ENCODE data around the gene SIRPB1.

Gene SIRPB1

DNA sequence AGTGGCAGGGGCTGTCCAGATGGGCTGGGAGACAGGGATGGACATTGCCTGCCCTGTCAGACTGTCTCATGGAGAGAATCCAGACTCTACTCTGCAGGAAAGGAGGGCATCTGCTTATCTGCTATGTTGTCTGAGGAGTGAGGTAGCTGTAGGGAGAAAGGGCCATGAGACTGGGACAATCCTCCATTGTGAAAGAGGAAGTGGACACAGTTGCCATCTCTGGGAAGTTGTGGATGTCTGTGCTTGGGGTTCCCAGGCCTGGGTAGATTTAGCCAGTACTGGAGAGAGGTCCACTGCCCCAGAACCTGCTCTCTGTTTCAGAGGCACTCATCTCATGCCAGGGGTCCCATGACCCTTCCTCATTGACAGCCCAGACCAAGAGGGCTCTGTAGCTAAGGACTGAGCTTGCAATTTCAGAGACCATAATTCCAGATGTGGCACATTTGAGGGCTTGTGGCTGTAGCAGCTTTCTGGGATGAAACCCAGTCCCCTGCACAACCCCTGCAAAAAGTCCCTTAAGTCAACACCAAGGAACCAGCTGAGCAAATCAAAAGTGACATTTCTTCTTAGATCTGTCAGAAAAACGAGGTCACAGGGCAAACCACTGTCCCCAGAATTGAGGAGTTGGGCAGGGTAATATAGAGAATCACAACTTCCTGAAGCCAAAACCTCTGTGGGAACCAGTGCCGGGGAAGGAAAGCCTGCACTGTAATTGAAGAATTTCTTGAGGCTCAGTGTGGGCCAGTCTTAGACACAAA is 41.9 kb upstream of the SIRPB1 start:
- TF ChIP-seq, protein P1, sequence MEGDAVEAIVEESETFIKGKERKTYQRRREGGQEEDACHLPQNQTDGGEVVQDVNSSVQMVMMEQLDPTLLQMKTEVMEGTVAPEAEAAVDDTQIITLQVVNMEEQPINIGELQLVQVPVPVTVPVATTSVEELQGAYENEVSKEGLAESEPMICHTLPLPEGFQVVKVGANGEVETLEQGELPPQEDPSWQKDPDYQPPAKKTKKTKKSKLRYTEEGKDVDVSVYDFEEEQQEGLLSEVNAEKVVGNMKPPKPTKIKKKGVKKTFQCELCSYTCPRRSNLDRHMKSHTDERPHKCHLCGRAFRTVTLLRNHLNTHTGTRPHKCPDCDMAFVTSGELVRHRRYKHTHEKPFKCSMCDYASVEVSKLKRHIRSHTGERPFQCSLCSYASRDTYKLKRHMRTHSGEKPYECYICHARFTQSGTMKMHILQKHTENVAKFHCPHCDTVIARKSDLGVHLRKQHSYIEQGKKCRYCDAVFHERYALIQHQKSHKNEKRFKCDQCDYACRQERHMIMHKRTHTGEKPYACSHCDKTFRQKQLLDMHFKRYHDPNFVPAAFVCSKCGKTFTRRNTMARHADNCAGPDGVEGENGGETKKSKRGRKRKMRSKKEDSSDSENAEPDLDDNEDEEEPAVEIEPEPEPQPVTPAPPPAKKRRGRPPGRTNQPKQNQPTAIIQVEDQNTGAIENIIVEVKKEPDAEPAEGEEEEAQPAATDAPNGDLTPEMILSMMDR (IDR thresholded peaks at IDR 0.05; ENCODE audit: borderline replicate concordance, insufficient read depth, low read depth, low read length) = no peak
- H3K4me3 ChIP-seq (ENCODE audit: low read depth, low read length) = no peak overlapping the region

GRCh38 chr20:1660246-1660645 is 40.4 kb upstream of the SIRPB1 start:
- no peak overlapping the region for H3K4me3 ChIP-seq (ENCODE audit: low read depth, low read length)
- TF ChIP-seq, protein P1 (IDR thresholded peaks at IDR 0.05; ENCODE audit: borderline replicate concordance, insufficient read depth, low read depth, low read length) = no peak

DNA sequence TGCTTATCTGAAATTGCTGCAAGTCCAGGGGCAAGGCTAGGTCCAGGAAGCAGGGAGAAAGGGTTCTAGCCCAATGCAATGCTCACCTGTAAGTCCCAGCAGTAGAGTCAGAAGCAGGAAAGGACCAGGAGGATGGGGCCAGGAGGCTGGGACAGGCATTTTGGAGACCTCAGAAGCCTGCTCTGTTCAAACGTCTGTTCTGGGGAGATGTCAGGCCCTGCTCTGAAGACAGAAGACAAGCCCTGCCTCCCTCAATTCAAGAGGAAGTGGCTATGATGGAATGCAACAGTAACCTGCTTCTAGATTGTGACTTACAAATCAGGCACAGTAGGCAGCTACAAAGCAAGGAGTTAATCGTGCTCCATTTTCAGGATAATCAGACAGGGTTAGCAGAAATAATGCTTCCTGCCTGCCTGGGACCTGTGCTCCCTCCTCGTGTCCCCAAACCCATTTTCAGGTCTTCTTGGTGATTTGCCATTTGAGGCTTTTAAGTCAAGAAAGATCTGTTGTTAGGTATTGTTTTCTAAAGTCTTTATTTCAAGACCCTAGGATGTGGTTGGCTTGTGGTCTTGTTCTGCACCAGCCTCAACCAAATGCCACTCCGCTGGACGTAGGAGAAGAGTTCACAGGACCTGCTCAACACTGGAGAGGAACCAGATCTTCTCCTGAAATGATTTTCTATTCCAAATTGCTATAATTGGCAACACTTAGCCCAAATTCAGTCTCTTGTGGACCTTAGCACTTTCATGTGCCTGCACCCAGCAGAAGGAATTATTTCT is 37.9 kb upstream of the SIRPB1 start, which contains the start of gene SIRPG:
TSS of gene SIRPG (minus strand) at position 224 of the 779 bp plus-strand sequence. CDS start at position 159, 65 bp downstream.
- no peak within 1 kb of the TSS for H3K4me3 ChIP-seq (ENCODE audit: low read depth, low read length)

DNA sequence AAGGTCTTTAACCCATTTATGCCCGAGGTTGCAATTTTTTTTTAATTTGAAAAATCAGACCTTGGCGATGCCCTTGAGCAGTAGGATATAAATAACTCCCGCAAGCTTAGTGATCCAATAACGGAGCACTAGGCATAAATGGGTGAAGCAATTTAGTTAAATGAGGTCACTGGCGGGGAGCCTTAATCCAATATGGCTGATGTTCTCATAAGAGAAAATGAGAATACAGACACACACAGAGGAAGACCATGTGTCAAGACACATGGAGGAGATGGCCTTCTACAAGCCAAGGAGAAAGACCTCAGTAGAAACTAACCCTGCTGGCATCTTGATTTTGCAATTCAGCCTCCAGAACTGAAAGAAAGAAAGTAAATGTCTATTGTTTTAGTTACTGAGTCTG is 37.0 kb upstream of the SIRPB1 start:
- TF ChIP-seq, protein P1 (IDR thresholded peaks at IDR 0.05; ENCODE audit: borderline replicate concordance, insufficient read depth, low read depth, low read length) = no peak
- no peak overlapping the region for H3K4me3 ChIP-seq (ENCODE audit: low read depth, low read length)

More for the DNA sequence above, 37.9 kb upstream of the SIRPB1 start, which contains the start of gene SIRPG:
- TF ChIP-seq, protein P1 (IDR thresholded peaks at IDR 0.05; ENCODE audit: borderline replicate concordance, insufficient read depth, low read depth, low read length) = no peak

DNA sequence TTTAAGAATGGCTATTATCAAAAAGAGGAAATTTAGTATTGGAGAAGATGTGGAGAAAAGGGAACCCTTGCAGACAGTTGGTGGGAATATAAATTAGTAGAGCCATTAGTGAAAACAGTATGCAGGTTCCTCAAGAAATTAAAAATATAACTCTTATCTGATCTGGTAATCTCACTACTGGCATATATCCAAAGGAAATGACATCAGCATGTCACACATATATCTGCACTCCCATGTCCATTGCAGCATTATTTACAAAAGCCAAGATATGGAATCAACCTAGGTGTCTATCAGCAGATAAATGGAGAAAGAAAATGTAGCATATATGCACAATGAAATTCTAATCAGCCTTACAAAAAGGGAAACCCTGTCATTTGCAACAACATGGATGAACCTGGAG is 35.2 kb upstream of the SIRPB1 start:
- no peak overlapping the region for H3K4me3 ChIP-seq (ENCODE audit: low read depth, low read length)
- TF ChIP-seq, protein P1 (IDR thresholded peaks at IDR 0.05; ENCODE audit: borderline replicate concordance, insufficient read depth, low read depth, low read length) = no peak

- TF ChIP-seq, protein P1 (IDR thresholded peaks at IDR 0.05; ENCODE audit: borderline replicate concordance, insufficient read depth, low read depth, low read length) = no peak
Measured at GRCh38 chr20:1652960-1653359, 33.2 kb upstream of the SIRPB1 start.

More at GRCh38 chr20:1652960-1653359, 33.2 kb upstream of the SIRPB1 start:
- H3K4me3 ChIP-seq (ENCODE audit: low read depth, low read length) = no peak overlapping the region
